CD4-positive, alpha-beta T cell (primary cell): ENCODE results near the gene ADCY2. TPM values are rescaled to one million over a fixed set of nuclear protein-coding genes. Genes with fewer than 3 reads are reported as not detected.

ENCODE experiments used
- ATAC-seq: fragments of 200-7000 bp; cut with Tn5 transposase; one replicate; pipeline ENCODE4 v1.10.0; 2022; ENCODE audit warnings: mild to moderate bottlenecking; ENCODE audit not compliant: poor library complexity
- CTCF ChIA-PET: fragments of 350-600 bp; sonication (Branson Sonifier 250); formaldehyde crosslinking; loops from one replicate; lab custom pipeline; 2021; ENCODE audit warnings: antibody characterized with exemption, inconsistent platforms; lab: Charles Lee
- POLR2A ChIA-PET: fragments of 350-600 bp; sonication (Branson Sonifier 250); formaldehyde crosslinking; loops from one replicate; lab custom pipeline; 2021; ENCODE audit warnings: antibody characterized with exemption, inconsistent platforms; lab: Charles Lee
- DNase-seq, 14 experiments: peaks; one replicate each; pipeline ENCODE4 v3.0.0-alpha.2; 2013 to 2020; ENCODE audit warnings: mixed read lengths in 2 of 14
- H3K27ac ChIP-seq, 2 donors: one replicate each; pipeline versions ENCODE4 v1.5.1 to v1.7.0; 2013; ENCODE audit warnings: low read length in 2 of 2, low read depth in 1 of 2, mild to moderate bottlenecking in 1 of 2
- H3K27me3 ChIP-seq, 2 experiments: 1 replicate in 1 of 2; 2 replicates in 1 of 2; pipeline versions ENCODE4 v1.6.1 to v1.7.0; 2013; ENCODE audit warnings: low read length in 2 of 2, control low read depth in 1 of 2, mild to moderate bottlenecking in 1 of 2, moderate library complexity in 1 of 2; ENCODE audit not compliant: insufficient read depth in 2 of 2, control insufficient read depth in 1 of 2
- H3K36me3 ChIP-seq: one replicate; pipeline ENCODE4 v1.6.1; 2013; ENCODE audit warnings: low read length, control low read depth; ENCODE audit not compliant: insufficient read depth
- H3K4me1 ChIP-seq: one replicate; pipeline ENCODE4 v1.6.1; 2013; ENCODE audit warnings: low read length, control low read depth; ENCODE audit not compliant: insufficient read depth
- H3K4me3 ChIP-seq: one replicate; pipeline ENCODE4 v1.5.1; 2013; ENCODE audit warnings: mild to moderate bottlenecking, low read length, moderate library complexity
- H3K9me3 ChIP-seq, 2 experiments: 1 replicate in 1 of 2; 2 replicates in 1 of 2; pipeline versions ENCODE4 v1.6.1 to v1.7.0; 2013; ENCODE audit warnings: low read length in 2 of 2, mild to moderate bottlenecking in 2 of 2, control low read depth in 1 of 2, moderate library complexity in 1 of 2; ENCODE audit not compliant: control insufficient read depth in 1 of 2, insufficient read depth in 1 of 2
- H3K27ac Mint-ChIP-seq: one replicate; pipeline ENCODE4 v1.8.0; 2020; ENCODE audit warnings: mixed read lengths
- H3K27me3 Mint-ChIP-seq: one replicate; pipeline ENCODE4 v1.8.0; 2021; ENCODE audit warnings: mixed read lengths
- H3K36me3 Mint-ChIP-seq: one replicate; pipeline ENCODE4 v1.8.0; 2021; ENCODE audit warnings: low read depth, mixed read lengths
- H3K4me1 Mint-ChIP-seq: one replicate; pipeline ENCODE4 v1.8.0; 2021; ENCODE audit warnings: low read depth, mixed read lengths
- H3K4me3 Mint-ChIP-seq: one replicate; pipeline ENCODE4 v1.8.0; 2020; ENCODE audit warnings: mild to moderate bottlenecking, mixed read lengths
- H3K9me3 Mint-ChIP-seq: one replicate; pipeline ENCODE4 v1.8.0; 2020; ENCODE audit warnings: mixed read lengths
- intact Hi-C, 2 experiments: fragments of 100-400 bp; cut with DNase I in 1 of 2; cut with micrococcal nuclease in 1 of 2; formaldehyde crosslinking; loops; one replicate each; pipeline versions ENCODE4 v1.15.1 to v1.9.0; 2023 to 2025; cut with DNase I, micrococcal nuclease
- total RNA-seq, 174 experiments: library from RNA in 2 of 174; stranded (reverse) in 2 of 174; gene quantifications; one replicate each; pipeline ENCODE4 v1.2.3 and lab custom pipeline; 2021 to 2026
- TF ChIP-seq, protein P1 (sequence below): fragments of 200-600 bp; IDR thresholded peaks from one replicate; pipeline ENCODE4 v1.8.0; 2022; ENCODE audit warnings: antibody characterized with exemption, mild to moderate bottlenecking

ADCY2 gene
- total RNA-seq, 2 experiments from 2014 or later = not detected

DNA sequence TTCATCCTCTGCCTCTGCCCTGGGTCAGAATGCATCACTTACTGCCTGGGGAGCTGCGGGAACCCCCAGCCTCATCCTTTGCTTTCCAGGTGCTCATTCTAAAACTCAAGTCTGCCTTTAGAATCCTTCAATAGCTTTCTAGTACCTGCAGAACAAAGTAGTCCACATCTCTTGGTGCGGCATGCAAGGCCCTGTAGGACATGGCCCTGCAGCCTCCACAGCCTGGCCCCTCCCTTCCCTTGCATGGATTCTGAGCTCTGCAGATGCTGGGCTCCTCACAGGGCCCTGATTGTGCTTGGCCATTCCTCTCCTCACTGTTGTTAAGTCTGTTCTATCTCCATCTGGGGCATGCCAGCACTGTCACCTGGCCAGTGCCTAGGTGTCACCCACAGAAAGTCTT lies 141.6 kb downstream of the ADCY2 start:
- no peaks in the 10 kb centered on the region for H3K4me1 ChIP-seq
- no peaks in the 10 kb centered on the region for H3K27me3 Mint-ChIP-seq
- no peak overlapping the region for H3K27ac ChIP-seq
- no peaks in the 10 kb centered on the region for H3K9me3 Mint-ChIP-seq
- intact Hi-C loops = no loop called here
- H3K36me3 ChIP-seq = no peaks in the 10 kb centered on the region
- TF ChIP-seq, protein P1, sequence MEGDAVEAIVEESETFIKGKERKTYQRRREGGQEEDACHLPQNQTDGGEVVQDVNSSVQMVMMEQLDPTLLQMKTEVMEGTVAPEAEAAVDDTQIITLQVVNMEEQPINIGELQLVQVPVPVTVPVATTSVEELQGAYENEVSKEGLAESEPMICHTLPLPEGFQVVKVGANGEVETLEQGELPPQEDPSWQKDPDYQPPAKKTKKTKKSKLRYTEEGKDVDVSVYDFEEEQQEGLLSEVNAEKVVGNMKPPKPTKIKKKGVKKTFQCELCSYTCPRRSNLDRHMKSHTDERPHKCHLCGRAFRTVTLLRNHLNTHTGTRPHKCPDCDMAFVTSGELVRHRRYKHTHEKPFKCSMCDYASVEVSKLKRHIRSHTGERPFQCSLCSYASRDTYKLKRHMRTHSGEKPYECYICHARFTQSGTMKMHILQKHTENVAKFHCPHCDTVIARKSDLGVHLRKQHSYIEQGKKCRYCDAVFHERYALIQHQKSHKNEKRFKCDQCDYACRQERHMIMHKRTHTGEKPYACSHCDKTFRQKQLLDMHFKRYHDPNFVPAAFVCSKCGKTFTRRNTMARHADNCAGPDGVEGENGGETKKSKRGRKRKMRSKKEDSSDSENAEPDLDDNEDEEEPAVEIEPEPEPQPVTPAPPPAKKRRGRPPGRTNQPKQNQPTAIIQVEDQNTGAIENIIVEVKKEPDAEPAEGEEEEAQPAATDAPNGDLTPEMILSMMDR = no peak
- ChIA-PET CTCF (no interaction called here), POLR2A (no interaction called here)
- no peaks in the 10 kb centered on the region for H3K36me3 Mint-ChIP-seq
- no peak for DNase-seq
- H3K4me3 ChIP-seq = no peak overlapping the region
- H3K9me3 ChIP-seq = peaks cover 0 to 4% of the 10 kb centered on the region in 2 experiments
- ATAC-seq = no peak
- H3K4me3 Mint-ChIP-seq = no peak overlapping the region
- no peaks in the 10 kb centered on the region for H3K27me3 ChIP-seq
- no peaks in the 10 kb centered on the region for H3K4me1 Mint-ChIP-seq
- H3K27ac Mint-ChIP-seq = no peak overlapping the region

- Mint-ChIP-seq H3K4me3 (no peak overlapping the region), H3K27ac (no peak overlapping the region), H3K4me1 (no peaks in the 10 kb centered on the region), H3K9me3 (no peaks in the 10 kb centered on the region), H3K27me3 (no peaks in the 10 kb centered on the region), H3K36me3 (no peaks in the 10 kb centered on the region)
- ChIA-PET POLR2A (no interaction called here), CTCF (no interaction called here)
- TF ChIP-seq, protein P1 = no peak
- Histone ChIP-seq H3K27ac (no peak overlapping the region), H3K36me3 (no peaks in the 10 kb centered on the region), H3K9me3 (peaks cover 0 to 4% of the 10 kb centered on the region in 2 experiments), H3K4me3 (no peak overlapping the region), H3K27me3 (no peaks in the 10 kb centered on the region), H3K4me1 (no peaks in the 10 kb centered on the region)
- intact Hi-C loops = no loop called here
- DNase-seq (no peak), ATAC-seq (no peak)
Observed at GRCh38 chr5:7539571-7539970, 143.6 kb downstream of the ADCY2 start.

DNA sequence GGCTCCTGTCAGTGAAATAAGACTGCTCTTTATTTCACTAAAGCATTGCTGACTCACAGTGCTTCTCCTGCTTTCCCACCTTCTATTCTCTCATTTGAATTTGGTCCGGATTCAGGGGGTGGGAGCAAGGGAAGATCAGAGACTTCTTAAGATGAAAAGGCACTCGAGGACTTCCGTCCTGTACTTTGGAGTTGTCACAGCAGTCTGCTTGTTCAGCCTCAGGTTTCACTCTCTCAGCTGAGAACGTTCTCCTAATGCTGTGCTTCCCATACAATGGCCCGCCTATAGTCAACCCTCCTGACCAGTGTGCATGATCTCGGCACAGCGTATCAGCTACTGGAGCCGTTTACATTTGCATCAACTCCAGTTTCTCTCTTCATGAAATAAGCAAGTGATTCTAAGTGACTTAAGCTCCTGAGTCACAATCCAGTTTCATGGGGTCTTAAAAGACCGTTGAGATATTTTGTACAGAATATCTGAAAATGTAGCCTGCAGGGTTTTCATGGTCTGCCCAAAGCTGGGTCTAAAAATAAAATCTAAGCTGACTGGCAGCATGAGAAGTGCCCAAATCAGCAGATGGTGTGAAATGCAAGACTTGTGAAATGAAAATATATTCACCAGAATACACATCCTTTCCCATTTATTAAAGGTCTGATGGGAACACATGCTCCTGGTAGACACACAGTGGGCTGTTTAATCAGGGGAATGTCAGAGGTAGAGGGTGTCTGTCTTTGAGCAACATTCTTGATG lies 145.0 kb downstream of the ADCY2 start:
- Histone ChIP-seq H3K27me3 (no peaks in the 10 kb centered on the region), H3K4me3 (no peak overlapping the region), H3K9me3 (peaks cover 0 to 4% of the 10 kb centered on the region in 2 experiments), H3K36me3 (no peaks in the 10 kb centered on the region), H3K4me1 (no peaks in the 10 kb centered on the region), H3K27ac (no peak overlapping the region)
- Mint-ChIP-seq H3K27me3 (no peaks in the 10 kb centered on the region), H3K27ac (no peak overlapping the region), H3K4me1 (no peaks in the 10 kb centered on the region), H3K36me3 (no peaks in the 10 kb centered on the region), H3K9me3 (no peaks in the 10 kb centered on the region), H3K4me3 (no peak overlapping the region)
- CTCF ChIA-PET = no interaction called here
- POLR2A ChIA-PET = no interaction called here
- ATAC-seq (no peak), DNase-seq (no peak)
- intact Hi-C loops = no loop called here
- TF ChIP-seq, protein P1 = no peak
